HL-60 (cell line): ENCODE results near the gene C5orf58.

Experiments
- DNase-seq, 2 experiments: peaks; one replicate each; pipeline ENCODE4 v3.0.0-alpha.2; 2010 to 2020; ENCODE audit warnings: low read depth in 1 of 2, low spot score in 1 of 2
- H3K27ac ChIP-seq: fragments of 250-450 bp; sonication (Bioruptor Pico); replicated peaks from 2 replicates; pipeline ENCODE4 v1.5.1; 2020; ENCODE audit warnings: mild to moderate bottlenecking, moderate library complexity
- H3K27me3 ChIP-seq: fragments of 250-450 bp; sonication (Bioruptor Pico); 2 replicates; pipeline ENCODE4 v1.5.1; 2021; ENCODE audit warnings: mild to moderate bottlenecking, moderate library complexity; ENCODE audit not compliant: insufficient read depth, poor library complexity, severe bottlenecking
- H3K4me3 ChIP-seq: replicated peaks from 2 replicates; pipeline ENCODE4 v1.5.1; 2011; ENCODE audit warnings: mild to moderate bottlenecking, control low read depth, low read length; ENCODE audit not compliant: insufficient read depth
- GABPA ChIP-seq: IDR thresholded peaks from 2 replicates; pipeline ENCODE4 v1.6.1; 2012; ENCODE audit warnings: low read depth
- POLR2AphosphoS5 ChIP-seq: IDR thresholded peaks from 2 replicates; pipeline ENCODE4 v1.6.1; 2012; ENCODE audit warnings: low read depth
- SPI1 ChIP-seq: IDR thresholded peaks from 2 replicates; pipeline ENCODE4 v1.6.1; 2012; ENCODE audit warnings: low read depth, mild to moderate bottlenecking, borderline replicate concordance
- TF ChIP-seq, protein P1 (sequence below): IDR thresholded peaks from one replicate; pipeline ENCODE4 v1.5.1; 2011; ENCODE audit warnings: low read length, control low read depth, inconsistent platforms; ENCODE audit not compliant: insufficient read depth
- TF ChIP-seq, protein P2 (sequence below): IDR thresholded peaks from 2 replicates; pipeline ENCODE4 v1.6.1; 2012; ENCODE audit warnings: low read depth; ENCODE audit not compliant: insufficient replicate concordance

The C5orf58 gene

DNA sequence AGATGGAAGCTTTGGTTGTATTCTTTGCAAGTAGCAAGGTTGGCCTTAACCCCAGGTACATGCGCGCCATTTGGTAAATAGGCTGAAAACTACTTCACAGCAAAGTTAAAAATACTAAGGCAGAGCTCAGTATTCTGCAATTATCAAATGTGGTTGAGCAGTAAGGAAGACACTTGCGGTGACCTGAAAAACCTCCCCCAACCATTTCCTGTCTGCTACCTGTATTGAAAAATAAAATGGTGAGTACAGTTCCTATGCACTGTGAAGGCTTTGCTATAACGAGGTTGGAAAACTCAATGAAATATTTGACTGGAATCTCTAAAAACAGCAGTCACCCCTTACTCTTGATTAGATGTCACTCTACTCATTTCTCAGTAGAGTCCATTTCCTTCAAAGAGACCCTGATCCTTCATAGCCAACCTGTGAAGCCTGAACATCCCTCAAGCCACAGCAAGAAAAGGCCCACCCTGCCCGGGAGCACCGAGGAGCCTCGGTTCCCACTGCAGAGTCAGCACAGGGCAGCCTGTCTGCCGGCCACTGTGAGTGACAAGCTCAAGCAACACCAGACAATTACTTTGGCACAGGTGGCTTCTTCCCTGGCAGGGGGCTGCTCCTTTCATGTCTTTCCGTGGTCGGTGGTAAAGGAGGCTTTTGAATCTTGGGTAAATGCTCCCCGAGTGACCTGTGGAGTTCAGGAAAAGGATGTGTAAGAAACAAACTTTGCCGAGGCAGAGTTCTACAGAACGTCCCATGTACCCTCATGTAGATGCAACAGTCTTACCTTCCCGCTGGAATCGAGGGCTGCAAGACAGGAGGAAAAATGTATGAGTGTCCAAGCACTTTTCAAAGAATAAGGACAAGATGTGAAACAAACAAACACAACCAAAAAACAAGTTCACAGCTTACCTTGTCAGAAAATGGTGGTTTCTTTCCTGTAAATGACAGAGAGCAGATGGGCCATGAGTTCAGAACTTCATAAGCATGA is 29.6 kb downstream of the C5orf58 start:
- DNase-seq = no peak
- no peak for TF ChIP-seq POLR2AphosphoS5
- no peaks in the 10 kb centered on the region for H3K27me3 ChIP-seq
- no peak overlapping the region for H3K4me3 ChIP-seq
- no peak overlapping the region for H3K27ac ChIP-seq

DNA sequence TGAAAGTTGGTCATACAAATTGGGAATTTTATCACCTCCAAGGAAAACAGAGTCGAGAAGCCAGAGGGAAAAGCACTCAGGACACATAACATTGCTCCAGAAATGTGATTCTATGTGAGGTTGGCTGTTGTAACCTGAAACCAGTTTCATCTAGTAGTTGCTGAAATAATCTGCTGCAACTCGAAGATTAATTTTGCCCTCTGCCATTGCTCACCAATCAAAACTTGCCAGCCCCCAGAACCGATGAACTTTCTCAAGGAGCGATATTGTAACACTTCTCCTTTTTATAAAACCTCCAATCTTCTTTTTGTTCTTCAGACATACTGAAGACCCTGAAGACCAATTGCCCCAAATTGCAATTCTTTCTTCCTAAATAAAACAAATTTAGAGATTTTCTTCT is 31.1 kb downstream of the C5orf58 start:
- no peak for DNase-seq
- Histone ChIP-seq H3K4me3 (no peak overlapping the region), H3K27ac (no peak overlapping the region), H3K27me3 (no peaks in the 10 kb centered on the region)
- TF ChIP-seq SPI1 = peak; percentile 8; the same call in 1 of the 2 replicates
- TF ChIP-seq, protein P1, sequence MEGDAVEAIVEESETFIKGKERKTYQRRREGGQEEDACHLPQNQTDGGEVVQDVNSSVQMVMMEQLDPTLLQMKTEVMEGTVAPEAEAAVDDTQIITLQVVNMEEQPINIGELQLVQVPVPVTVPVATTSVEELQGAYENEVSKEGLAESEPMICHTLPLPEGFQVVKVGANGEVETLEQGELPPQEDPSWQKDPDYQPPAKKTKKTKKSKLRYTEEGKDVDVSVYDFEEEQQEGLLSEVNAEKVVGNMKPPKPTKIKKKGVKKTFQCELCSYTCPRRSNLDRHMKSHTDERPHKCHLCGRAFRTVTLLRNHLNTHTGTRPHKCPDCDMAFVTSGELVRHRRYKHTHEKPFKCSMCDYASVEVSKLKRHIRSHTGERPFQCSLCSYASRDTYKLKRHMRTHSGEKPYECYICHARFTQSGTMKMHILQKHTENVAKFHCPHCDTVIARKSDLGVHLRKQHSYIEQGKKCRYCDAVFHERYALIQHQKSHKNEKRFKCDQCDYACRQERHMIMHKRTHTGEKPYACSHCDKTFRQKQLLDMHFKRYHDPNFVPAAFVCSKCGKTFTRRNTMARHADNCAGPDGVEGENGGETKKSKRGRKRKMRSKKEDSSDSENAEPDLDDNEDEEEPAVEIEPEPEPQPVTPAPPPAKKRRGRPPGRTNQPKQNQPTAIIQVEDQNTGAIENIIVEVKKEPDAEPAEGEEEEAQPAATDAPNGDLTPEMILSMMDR = no peak

DNA sequence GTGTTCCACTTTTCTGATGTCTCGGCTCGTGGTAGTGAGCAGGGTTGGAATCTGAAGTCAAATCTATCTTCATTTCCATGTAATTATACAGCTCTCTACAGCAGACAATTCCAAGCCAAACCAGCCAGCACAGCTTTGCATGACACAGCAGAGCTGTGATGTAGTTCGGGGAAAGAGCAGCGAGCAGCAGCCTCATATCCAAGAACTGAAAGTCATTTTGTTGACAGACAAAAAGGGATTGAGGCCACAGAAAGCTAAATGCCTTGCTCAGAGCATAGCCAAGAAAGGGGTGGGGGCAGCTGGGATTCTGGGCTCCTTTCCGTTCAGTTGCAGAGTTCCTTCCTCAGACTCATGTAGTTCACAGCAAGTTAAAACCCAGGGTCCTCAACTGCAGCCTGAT is 32.7 kb downstream of the C5orf58 start:
- no peaks in the 10 kb centered on the region for H3K27me3 ChIP-seq
- no peak for DNase-seq

DNA sequence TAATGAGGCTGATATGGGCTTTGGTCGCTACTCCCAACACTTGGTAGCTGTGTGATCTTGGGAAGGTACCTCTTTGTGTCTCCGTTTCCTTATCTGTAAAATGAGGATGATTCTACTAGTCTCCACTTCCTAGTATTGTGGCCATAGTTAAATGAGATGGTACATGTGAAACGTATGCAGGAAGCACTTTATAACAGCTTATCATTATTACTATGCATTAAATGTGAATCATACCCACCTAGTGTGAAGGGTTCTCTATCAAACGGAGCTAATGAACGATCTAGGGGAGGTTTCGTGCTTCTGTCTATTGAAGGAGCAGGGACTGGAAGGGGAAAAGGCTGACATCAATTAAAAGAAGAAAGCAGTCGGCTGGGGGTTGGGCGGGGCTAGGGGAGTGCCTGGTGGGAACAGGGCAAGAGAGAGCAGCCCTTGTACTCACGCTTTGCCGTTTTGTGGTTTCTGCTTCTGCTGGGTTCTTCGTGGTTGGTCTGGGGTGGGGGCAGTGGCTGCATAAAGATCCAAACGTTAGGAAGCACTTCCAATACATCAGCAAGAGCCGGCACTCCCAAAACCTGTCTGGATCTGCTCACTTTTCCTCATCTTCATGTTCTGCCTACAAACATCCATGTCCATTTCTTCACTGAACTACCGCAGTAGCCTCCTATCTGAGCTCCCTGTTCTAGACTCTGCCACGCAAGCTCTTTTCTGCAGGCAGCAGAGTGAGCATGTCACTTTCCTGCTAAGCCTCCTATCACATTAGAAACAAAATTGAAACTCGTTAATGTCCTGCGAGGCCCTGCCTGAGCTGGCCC is 34.0 kb downstream of the C5orf58 start:
- Histone ChIP-seq H3K4me3 (no peak overlapping the region), H3K27ac (no peak overlapping the region), H3K27me3 (no peaks in the 10 kb centered on the region)
- no peak for DNase-seq
- TF ChIP-seq POLR2AphosphoS5 (no peak), SPI1 (no peak), GABPA (no peak)
- TF ChIP-seq, protein P1 = no peak
- TF ChIP-seq, protein P2, sequence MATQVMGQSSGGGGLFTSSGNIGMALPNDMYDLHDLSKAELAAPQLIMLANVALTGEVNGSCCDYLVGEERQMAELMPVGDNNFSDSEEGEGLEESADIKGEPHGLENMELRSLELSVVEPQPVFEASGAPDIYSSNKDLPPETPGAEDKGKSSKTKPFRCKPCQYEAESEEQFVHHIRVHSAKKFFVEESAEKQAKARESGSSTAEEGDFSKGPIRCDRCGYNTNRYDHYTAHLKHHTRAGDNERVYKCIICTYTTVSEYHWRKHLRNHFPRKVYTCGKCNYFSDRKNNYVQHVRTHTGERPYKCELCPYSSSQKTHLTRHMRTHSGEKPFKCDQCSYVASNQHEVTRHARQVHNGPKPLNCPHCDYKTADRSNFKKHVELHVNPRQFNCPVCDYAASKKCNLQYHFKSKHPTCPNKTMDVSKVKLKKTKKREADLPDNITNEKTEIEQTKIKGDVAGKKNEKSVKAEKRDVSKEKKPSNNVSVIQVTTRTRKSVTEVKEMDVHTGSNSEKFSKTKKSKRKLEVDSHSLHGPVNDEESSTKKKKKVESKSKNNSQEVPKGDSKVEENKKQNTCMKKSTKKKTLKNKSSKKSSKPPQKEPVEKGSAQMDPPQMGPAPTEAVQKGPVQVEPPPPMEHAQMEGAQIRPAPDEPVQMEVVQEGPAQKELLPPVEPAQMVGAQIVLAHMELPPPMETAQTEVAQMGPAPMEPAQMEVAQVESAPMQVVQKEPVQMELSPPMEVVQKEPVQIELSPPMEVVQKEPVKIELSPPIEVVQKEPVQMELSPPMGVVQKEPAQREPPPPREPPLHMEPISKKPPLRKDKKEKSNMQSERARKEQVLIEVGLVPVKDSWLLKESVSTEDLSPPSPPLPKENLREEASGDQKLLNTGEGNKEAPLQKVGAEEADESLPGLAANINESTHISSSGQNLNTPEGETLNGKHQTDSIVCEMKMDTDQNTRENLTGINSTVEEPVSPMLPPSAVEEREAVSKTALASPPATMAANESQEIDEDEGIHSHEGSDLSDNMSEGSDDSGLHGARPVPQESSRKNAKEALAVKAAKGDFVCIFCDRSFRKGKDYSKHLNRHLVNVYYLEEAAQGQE = no peak

More for the DNA sequence above, 32.7 kb downstream of the C5orf58 start:
- Histone ChIP-seq H3K4me3 (no peak overlapping the region), H3K27ac (no peak overlapping the region)
- TF ChIP-seq, protein P2 = no peak
- TF ChIP-seq POLR2AphosphoS5 (no peak), GABPA (no peak), SPI1 (no peak)
- TF ChIP-seq, protein P1 = no peak
